Measurements from ENCODE around the gene CNTN4.

GRCh38 chr3:2837239-2837638, 738.6 kb downstream of the CNTN4 start:
- TF ChIP-seq EZH2 (IDR thresholded peaks at IDR 0.05) (no peak), POLR2AphosphoS5 (IDR thresholded peaks at IDR 0.05; ENCODE audit: borderline replicate concordance, low read depth, low read length) (no peak), FOXP2 (optimal IDR thresholded peaks at IDR 0.05; ENCODE audit: control extremely low read depth, extremely low read length, insufficient read depth) (no peak)

Data from SK-N-MC (cell line).